Ascending aorta (tissue), 2 donors: ENCODE results near the gene C18orf54. TPM values are rescaled to one million over a fixed set of nuclear protein-coding genes. Genes with fewer than 3 reads are reported as not detected.

Experiments used
- DNase-seq, 2 donors: peaks; one replicate each; pipeline ENCODE4 v3.0.0-alpha.2; 2019; ENCODE audit warnings: low spot score in 2 of 2
- H3K27ac ChIP-seq, 2 donors: fragments of 200-600 bp; sonication (generic); one replicate each; pipeline ENCODE4 v1.5.1; 2016 to 2017; ENCODE audit warnings: mild to moderate bottlenecking in 1 of 2
- H3K27me3 ChIP-seq: fragments of 200-600 bp; sonication (generic); one replicate; pipeline ENCODE4 v1.5.1; 2017
- H3K36me3 ChIP-seq, 2 donors: fragments of 200-600 bp; sonication (generic); one replicate each; pipeline ENCODE4 v1.5.1; 2016
- H3K4me1 ChIP-seq, 2 donors: fragments of 200-600 bp; sonication (generic); one replicate each; pipeline ENCODE4 v1.5.1; 2016 to 2017; ENCODE audit warnings: mild to moderate bottlenecking in 1 of 2
- H3K4me3 ChIP-seq, 2 donors: fragments of 200-600 bp; sonication (generic); one replicate each; pipeline ENCODE4 v1.5.1; 2016 to 2017; ENCODE audit warnings: mild to moderate bottlenecking in 1 of 2
- H3K9me3 ChIP-seq, 2 donors: fragments of 200-600 bp; sonication (generic); one replicate each; pipeline ENCODE4 v1.5.1; 2016
- intact Hi-C: fragments of 100-400 bp; cut with DNase I; formaldehyde crosslinking; loops from one replicate; pipeline ENCODE4 v1.15.1; 2023
- total RNA-seq: library from RNA; depleted of rRNA; stranded (reverse); fragments of >200 nt; gene quantifications from one replicate; pipeline ENCODE4 v1.1.0, GENCODE V29; 2016
- TF ChIP-seq, protein P1 (sequence below), 3 experiments: fragments of 200-600 bp in 2 of 3; fragments of 450-650 bp in 1 of 3; sonication (generic) in 2 of 3; IDR thresholded peaks; one replicate each; pipeline ENCODE4 v1.5.1; 2016 to 2019; ENCODE audit warnings: antibody characterized with exemption in 3 of 3, mild to moderate bottlenecking in 1 of 3, moderate library complexity in 1 of 3

C18orf54 gene
- total RNA-seq, 1 donor from 2014 or later: 0.96 TPM

DNA sequence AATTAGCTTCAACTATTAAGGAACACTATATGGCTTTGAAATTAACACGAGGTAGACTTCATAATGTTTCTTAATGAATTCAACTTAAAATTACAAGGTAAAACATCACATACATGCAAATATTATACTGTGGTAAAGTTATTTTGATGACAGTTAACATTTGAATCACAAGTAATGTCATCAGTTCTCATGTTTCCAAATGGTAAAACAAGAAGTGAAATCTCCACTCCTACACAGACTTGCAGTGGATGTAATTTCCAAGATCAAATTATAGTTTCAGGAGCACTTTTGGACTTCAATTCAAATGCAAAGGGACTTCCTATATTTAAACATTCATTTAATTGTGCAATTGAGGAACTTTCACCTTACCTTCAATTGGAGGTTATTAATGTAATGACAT is 39.1 kb downstream of the C18orf54 start:
- TF ChIP-seq, protein P1, sequence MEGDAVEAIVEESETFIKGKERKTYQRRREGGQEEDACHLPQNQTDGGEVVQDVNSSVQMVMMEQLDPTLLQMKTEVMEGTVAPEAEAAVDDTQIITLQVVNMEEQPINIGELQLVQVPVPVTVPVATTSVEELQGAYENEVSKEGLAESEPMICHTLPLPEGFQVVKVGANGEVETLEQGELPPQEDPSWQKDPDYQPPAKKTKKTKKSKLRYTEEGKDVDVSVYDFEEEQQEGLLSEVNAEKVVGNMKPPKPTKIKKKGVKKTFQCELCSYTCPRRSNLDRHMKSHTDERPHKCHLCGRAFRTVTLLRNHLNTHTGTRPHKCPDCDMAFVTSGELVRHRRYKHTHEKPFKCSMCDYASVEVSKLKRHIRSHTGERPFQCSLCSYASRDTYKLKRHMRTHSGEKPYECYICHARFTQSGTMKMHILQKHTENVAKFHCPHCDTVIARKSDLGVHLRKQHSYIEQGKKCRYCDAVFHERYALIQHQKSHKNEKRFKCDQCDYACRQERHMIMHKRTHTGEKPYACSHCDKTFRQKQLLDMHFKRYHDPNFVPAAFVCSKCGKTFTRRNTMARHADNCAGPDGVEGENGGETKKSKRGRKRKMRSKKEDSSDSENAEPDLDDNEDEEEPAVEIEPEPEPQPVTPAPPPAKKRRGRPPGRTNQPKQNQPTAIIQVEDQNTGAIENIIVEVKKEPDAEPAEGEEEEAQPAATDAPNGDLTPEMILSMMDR (IDR thresholded peaks at IDR 0.05): no peak
- intact Hi-C loops: no loop called here
- Histone ChIP-seq H3K4me3 (no peak overlapping the region), H3K9me3 (no peaks in the 10 kb centered on the region), H3K4me1 (no peaks in the 10 kb centered on the region), H3K27ac (no peak overlapping the region), H3K27me3 (no peaks in the 10 kb centered on the region), H3K36me3 (no peaks in the 10 kb centered on the region)
- DNase-seq: no peak

- Histone ChIP-seq H3K9me3 (no peaks in the 10 kb centered on the region), H3K36me3 (no peaks in the 10 kb centered on the region), H3K4me3 (no peak overlapping the region), H3K27me3 (no peaks in the 10 kb centered on the region), H3K4me1 (no peaks in the 10 kb centered on the region), H3K27ac (no peak overlapping the region)
- TF ChIP-seq, protein P1 (IDR thresholded peaks at IDR 0.05): no peak
- intact Hi-C loops: no loop called here
- DNase-seq: no peak
Measured at GRCh38 chr18:54405290-54405689, 47.6 kb downstream of the C18orf54 start.

DNA sequence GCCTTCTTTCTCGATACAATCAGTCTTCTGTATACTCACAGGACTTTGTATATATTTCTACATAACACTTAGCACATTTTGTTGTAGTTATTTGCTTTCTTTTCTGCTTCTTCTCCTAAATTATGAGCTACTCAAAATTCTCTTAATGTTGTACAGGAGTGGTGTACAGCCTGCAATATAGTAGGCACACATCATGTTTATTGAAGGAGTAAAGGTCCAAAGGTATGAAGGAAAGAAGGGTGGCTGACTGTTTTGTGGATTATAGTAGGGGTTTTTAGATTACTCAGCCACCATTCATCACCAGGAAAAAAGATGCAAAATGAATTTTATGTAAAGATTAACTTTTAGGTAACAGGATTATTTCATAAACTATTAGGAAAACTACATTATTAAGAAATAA is 54.1 kb downstream of the C18orf54 start:
- TF ChIP-seq, protein P1 (IDR thresholded peaks at IDR 0.05): no peak
- intact Hi-C loops: no loop called here
- Histone ChIP-seq H3K27me3 (no peaks in the 10 kb centered on the region), H3K36me3 (no peaks in the 10 kb centered on the region), H3K9me3 (no peaks in the 10 kb centered on the region), H3K4me3 (no peak overlapping the region), H3K4me1 (no peaks in the 10 kb centered on the region), H3K27ac (no peak overlapping the region)
- no peak for DNase-seq

DNA sequence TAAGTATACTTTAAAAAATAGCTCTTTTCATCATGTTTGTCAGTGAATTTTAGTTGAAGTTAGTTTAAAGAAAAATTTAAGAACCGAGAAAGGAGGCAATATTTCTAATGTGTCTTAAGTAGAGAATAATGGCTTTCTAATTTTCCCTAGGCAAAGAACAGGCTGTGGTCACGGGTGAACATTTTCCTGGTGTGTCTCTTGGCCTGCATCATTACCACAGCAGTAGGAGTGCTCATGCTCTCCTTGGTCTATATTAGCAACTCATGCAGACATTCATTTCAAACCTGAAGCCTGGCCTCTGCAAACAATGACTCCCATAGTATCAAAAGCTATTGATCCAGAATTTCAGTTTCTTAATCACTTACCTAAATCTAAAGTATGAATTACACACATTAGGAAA is 57.4 kb downstream of the C18orf54 start:
- no peaks in the 10 kb centered on the region for H3K9me3 ChIP-seq
- H3K4me1 ChIP-seq: no peaks in the 10 kb centered on the region
- DNase-seq: no peak
- H3K4me3 ChIP-seq: no peak overlapping the region
- no peaks in the 10 kb centered on the region for H3K36me3 ChIP-seq
- no peaks in the 10 kb centered on the region for H3K27me3 ChIP-seq
- TF ChIP-seq, protein P1 (IDR thresholded peaks at IDR 0.05): no peak
- H3K27ac ChIP-seq: no peak overlapping the region
- intact Hi-C loops: no loop called here

DNA sequence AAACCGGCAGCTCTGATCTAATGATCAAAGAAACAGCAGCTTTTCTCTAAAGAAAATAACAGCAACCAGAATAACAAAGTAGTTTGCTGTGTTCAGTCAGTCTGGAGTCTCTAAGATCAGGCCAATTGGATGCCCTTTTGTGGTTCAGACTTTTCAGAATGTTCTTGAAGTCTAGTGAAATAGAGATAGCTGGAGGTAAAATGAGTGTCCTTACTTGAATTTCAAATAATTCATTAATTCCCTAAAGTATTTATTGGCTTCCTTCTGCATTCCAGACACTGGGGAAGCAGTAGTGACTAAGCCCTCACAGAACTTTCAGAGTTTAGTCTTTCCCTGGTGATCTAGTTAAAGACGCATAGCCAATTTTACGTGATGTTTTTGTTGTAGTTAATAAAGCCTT is 58.7 kb downstream of the C18orf54 start:
- intact Hi-C loops: no loop called here
- no peaks in the 10 kb centered on the region for H3K36me3 ChIP-seq
- H3K27ac ChIP-seq: no peak overlapping the region
- H3K4me1 ChIP-seq: no peaks in the 10 kb centered on the region
- no peaks in the 10 kb centered on the region for H3K27me3 ChIP-seq
- no peak for DNase-seq
- H3K4me3 ChIP-seq: no peak overlapping the region
- TF ChIP-seq, protein P1 (IDR thresholded peaks at IDR 0.05): no peak
- H3K9me3 ChIP-seq: no peaks in the 10 kb centered on the region

- no peak for DNase-seq
- intact Hi-C loops: no loop called here
- Histone ChIP-seq H3K4me3 (no peak overlapping the region), H3K27ac (no peak overlapping the region), H3K9me3 (no peaks in the 10 kb centered on the region), H3K27me3 (no peaks in the 10 kb centered on the region), H3K4me1 (no peaks in the 10 kb centered on the region), H3K36me3 (no peaks in the 10 kb centered on the region)
- TF ChIP-seq, protein P1 (IDR thresholded peaks at IDR 0.05): no peak
Measured at GRCh38 chr18:54423831-54424230, 66.1 kb downstream of the C18orf54 start.
